ENCODE data around the gene NTRK1. TPM values are rescaled to one million over a fixed set of nuclear protein-coding genes. Genes with fewer than 3 reads are reported as not detected.

NTRK1 gene
- total RNA-seq, 6 donors from 2014 or later: 0.30 to 1.4 (median 1.2) TPM; not detected in 2

DNA sequence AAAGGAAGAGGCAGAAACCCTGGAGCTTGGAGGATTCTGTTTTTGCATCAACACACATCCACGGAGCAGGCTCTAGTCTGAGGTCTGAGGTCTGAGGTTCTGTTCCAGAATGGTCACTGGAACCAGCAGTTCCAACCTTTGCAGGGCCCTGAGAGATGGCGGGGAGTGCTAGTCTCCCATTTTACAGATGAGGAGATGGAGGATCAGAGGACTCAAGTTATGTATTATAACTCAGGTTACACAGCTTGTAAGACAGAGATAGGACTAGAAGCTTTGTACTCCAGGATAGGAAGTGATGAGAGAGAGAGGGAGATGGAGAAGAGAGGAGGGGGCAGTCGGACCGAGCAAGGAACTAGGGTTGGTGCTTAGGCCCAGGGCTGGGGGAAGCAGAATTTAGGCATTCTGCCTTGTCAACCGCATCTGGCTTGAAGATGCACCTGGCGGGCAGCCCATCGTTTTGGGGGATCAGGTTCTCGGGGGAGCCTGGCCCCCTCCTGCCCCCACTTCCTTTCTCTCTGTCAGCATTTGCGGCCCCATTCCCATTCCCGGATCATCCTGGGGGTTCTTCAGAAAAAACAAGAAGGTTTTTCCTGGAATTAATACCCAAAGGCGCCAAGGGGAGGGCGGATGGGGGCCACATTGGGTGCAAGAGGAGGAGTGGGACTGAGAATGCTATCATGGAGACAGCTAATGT lies 38.5 kb downstream of the NTRK1 start:
- no peaks in the 10 kb centered on the region for H3K36me3 ChIP-seq
- ATAC-seq (ENCODE audit: low FRiP score in 2 of 2): no peak
- H3K4me3 ChIP-seq: no peak overlapping the region
- H3K27ac ChIP-seq: peak overlapping the region in 2 of 4 donors; percentile 90 to 92
- TF ChIP-seq, protein P1, sequence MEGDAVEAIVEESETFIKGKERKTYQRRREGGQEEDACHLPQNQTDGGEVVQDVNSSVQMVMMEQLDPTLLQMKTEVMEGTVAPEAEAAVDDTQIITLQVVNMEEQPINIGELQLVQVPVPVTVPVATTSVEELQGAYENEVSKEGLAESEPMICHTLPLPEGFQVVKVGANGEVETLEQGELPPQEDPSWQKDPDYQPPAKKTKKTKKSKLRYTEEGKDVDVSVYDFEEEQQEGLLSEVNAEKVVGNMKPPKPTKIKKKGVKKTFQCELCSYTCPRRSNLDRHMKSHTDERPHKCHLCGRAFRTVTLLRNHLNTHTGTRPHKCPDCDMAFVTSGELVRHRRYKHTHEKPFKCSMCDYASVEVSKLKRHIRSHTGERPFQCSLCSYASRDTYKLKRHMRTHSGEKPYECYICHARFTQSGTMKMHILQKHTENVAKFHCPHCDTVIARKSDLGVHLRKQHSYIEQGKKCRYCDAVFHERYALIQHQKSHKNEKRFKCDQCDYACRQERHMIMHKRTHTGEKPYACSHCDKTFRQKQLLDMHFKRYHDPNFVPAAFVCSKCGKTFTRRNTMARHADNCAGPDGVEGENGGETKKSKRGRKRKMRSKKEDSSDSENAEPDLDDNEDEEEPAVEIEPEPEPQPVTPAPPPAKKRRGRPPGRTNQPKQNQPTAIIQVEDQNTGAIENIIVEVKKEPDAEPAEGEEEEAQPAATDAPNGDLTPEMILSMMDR (IDR thresholded peaks at IDR 0.05): no peak
- no peak for TF ChIP-seq POLR2A (IDR thresholded peaks at IDR 0.05)
- TF ChIP-seq EP300 (IDR thresholded peaks at IDR 0.05): no peak
- TF ChIP-seq POLR2AphosphoS5 (IDR thresholded peaks at IDR 0.05): no peak
- peaks cover 42 to 85% (median 76%) of the 10 kb centered on the region in 4 donors for H3K4me1 ChIP-seq
- WGBS, 2 donors: 77 to 79% methylated on average over 12 of the region's 12 CpGs
- peaks cover 0 to 3% (median under 1%) of the 10 kb centered on the region in 4 donors for H3K27me3 ChIP-seq
- H3K9me3 ChIP-seq: no peaks in the 10 kb centered on the region
- DNase-seq: no peak

DNA sequence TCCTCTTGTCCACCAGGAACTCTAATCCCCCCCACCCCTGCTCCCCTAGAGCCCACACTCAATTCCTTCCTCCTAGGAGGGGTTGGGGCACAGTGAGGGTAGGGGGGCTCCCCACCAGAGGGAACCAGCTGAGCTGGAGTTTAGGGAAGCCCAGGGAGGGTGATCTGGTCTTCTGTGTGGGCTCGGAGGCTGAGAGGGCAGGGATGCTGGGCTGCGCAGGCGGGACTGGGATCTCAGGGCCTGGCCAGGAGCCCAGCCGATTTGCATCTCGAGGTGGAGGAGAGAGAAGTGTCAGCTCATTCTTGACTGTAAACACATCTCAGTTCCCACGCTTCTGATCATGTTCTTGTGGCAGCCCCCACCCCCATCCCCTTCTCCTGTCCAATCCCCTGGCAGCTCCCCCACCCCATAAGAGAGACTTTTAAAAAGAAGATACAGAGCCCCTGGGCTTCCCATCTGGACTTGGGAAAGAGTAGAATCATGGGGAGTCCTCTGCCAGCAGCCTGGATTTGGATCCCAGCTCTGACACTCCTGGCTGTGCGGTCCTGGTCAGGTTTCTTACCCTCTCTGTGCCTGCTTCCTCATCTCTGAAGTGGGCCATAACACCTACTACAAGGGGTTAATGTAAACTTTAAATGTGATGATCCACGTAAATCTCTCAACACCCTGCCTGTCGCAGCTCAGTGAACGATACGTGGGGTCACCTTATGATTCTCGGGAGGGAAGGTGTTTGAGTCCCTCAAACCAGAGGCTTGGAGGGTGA lies 39.5 kb downstream of the NTRK1 start:
- Histone ChIP-seq H3K4me3 (no peak overlapping the region), H3K27ac (peak overlapping the region in 1 of 4 donors; percentile 49), H3K9me3 (no peaks in the 10 kb centered on the region), H3K36me3 (peaks cover 0 to 6% (median 0%) of the 10 kb centered on the region in 4 donors), H3K27me3 (no peaks in the 10 kb centered on the region), H3K4me1 (peaks cover 42 to 81% (median 76%) of the 10 kb centered on the region in 4 donors)
- WGBS, 2 donors: 57 to 58% methylated on average over 7 to 12 of the region's 12 CpGs
- TF ChIP-seq POLR2AphosphoS5 (IDR thresholded peaks at IDR 0.05): no peak
- TF ChIP-seq, protein P1 (IDR thresholded peaks at IDR 0.05): no peak
- no peak for TF ChIP-seq POLR2A (IDR thresholded peaks at IDR 0.05)
- TF ChIP-seq EP300 (IDR thresholded peaks at IDR 0.05): no peak
- no peak for ATAC-seq (ENCODE audit: low FRiP score in 2 of 2)
- DNase-seq: no peak

DNA sequence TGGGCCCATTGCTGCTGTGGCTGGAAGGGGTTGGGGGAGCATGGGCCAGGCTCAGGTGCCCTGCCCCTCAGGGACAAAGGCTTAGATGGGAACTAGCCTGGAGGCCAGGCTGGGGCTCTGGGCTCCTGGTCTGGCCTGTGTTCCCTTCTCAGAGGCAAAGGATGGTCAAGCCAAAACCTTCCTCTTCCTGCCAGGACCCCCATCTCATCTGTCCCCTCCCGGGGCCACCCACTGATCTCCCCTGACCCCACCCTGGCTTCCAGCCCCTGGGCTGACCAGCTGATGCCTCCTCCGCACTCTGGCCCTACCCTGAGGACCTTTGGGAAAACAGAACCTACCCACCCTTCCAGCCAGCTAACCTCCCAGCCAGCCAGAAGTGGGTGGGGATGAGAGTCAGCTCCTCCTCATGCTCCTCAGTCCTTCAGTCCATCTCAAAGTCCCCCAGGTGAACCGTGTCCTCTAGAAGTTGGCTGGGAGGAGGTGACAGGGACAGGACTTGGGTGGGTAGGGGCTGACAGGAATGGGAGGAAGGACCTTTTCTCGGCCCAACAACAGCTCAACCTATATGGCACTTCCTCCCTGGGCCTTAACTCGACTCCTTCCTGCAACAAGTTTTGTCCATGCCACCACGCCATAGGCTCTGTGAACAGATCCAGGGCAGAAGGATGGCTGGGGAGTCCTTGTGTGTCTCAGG lies 40.4 kb downstream of the NTRK1 start:
- peaks cover 0 to 10% (median 0%) of the 10 kb centered on the region in 4 donors for H3K36me3 ChIP-seq
- no peak overlapping the region for H3K4me3 ChIP-seq
- peaks cover 38 to 75% (median 67%) of the 10 kb centered on the region in 4 donors for H3K4me1 ChIP-seq
- DNase-seq (no peak), ATAC-seq (ENCODE audit: low FRiP score in 2 of 2) (no peak)
- WGBS, 2 donors: 57 to 60% methylated on average over 5 to 6 of the region's 6 CpGs
- no peaks in the 10 kb centered on the region for H3K9me3 ChIP-seq
- TF ChIP-seq, protein P1 (IDR thresholded peaks at IDR 0.05): no peak
- no peaks in the 10 kb centered on the region for H3K27me3 ChIP-seq
- peak overlapping the region in 1 of 4 donors; percentile 49 for H3K27ac ChIP-seq

DNA sequence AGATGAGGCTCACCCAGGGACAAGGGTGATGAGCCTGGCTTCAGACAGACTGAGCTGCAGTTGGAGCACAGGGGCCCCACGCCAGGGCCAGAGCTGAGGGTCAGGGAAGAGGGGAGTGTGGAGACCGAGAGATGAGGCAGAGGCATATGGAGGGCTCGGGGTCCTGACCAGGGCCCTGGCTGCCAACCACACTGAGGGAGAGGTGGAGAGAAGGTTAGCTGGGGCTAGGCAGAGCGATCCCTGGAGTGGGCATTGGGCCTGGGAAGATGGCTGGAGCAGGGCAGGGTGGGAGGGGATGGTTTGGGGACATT lies 40.9 kb downstream of the NTRK1 start:
- H3K4me1 ChIP-seq: peaks cover 37 to 72% (median 62%) of the 10 kb centered on the region in 4 donors
- peak overlapping the region in 2 of 4 donors; percentile 17 to 20 for H3K27ac ChIP-seq
- peaks cover 0 to 14% (median 0%) of the 10 kb centered on the region in 4 donors for H3K36me3 ChIP-seq
- 86 to 97% methylated on average over 4 of the region's 4 CpGs for WGBS, 2 donors
- H3K27me3 ChIP-seq: no peaks in the 10 kb centered on the region
- TF ChIP-seq POLR2A (IDR thresholded peaks at IDR 0.05) (no peak), EP300 (IDR thresholded peaks at IDR 0.05) (no peak), POLR2AphosphoS5 (IDR thresholded peaks at IDR 0.05) (no peak)
- TF ChIP-seq, protein P1 (IDR thresholded peaks at IDR 0.05): no peak
- no peak overlapping the region for H3K4me3 ChIP-seq
- H3K9me3 ChIP-seq: no peaks in the 10 kb centered on the region
- DNase-seq: no peak
- ATAC-seq (ENCODE audit: low FRiP score in 2 of 2): no peak

All from upper lobe of left lung (tissue), 6 donors.